NCI-H2081 treated with DMSO at 0.1 percent for 48 hours (cell line): Measurements from ENCODE around the gene LIN7B.
"Not testable (repeated sequence)": the region's sequence is repeated elsewhere in the genome, so short reads cannot be mapped to it uniquely, and the experiment has no call there.

Experiments
- DNase-seq: peaks from one replicate; lab custom pipeline; 2025; lab: John Stamatoyannopoulos, UW

The LIN7B gene, protein sequence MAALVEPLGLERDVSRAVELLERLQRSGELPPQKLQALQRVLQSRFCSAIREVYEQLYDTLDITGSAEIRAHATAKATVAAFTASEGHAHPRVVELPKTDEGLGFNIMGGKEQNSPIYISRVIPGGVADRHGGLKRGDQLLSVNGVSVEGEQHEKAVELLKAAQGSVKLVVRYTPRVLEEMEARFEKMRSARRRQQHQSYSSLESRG

DNA sequence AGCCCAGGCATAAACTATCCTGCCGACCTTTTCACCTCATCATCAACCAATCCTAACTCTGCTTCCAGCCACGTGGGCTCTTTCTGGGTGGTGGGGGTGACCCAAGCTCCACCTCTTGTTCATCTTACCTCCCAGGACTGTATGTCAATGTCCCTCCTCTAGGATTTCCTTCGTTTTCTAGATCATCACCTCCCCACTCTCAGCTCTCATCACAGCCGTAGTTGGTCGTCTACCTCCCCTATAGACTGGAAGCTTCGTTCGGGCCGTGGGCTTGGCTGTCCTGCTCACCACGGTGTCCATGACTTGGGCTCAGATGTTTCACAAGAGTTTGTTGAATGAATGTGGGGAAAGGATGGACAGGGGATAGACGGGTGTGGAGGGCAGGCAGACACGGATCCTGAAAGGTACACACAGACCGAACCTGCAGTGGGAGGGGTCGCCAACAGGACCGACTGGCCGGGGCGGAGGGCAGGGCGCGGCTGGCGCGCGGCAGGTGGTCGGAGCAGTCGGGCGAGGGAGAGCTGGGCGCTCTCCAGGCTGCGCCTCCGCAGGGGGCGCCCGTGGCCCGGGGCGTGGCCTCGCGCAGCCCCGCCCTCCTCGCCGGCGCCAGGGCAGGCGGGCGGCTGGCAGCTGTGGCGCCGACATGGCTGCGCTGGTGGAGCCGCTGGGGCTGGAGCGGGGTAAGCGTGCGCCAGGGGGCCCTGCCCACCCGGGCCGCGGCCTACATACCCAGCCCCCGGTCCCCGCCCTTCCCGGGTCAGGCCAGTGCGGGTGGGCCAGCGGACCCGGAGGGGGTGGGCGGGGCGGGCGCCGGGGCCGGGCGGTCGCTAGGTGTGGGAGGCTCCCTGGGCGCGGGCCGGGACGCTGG, at the start of gene LIN7B:
Gene LIN7B (plus strand): TSS at position 609 of the 868 bp plus-strand sequence. CDS start 35 bp downstream, at position 644.
- no peak for DNase-seq

DNA sequence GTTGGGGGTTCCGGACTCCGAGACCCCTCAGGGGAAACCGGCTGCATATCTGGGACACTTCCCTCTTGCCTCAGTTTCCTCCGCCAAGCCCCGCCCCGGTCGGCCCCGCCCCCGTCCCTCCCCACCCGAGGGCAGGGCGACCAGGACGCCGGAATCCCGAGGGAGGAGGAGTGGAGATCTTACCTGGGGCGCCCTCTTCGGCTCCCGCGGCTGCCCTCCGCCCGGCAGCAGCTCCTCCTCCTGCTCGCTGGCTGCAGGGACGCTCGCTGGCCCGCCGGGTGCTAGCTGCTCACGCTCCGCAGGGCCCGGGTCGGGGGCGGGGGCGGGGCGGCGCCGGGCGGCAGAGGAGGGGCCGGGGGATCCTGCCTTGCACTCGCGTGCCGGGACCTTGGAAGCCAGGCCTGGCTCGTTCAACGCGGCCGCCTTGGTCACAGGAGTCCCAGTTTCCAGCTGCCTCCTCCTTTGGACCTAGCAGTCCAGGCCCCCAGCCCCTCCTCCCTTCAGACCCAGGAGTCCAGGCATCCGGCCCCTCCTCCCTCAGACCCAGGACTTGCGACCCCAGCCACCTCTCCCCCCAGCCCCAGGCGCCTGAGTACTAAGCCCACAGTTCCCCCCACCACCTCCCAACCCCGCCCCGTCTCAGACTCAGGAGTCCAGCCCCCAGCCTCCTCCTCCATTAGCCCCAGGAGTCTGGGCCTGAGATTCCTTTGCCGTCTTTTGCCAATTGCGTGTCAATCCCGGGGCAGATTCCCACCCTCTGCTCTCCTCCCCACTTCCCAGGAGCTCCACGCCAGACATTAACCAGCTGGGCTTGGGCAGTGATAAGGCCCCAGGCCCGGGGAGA, 49.2 kb upstream of the LIN7B start, which contains the start of gene NTF4:
Gene NTF4 (minus strand): TSS at position 51 of the 844 bp plus-strand sequence. CDS start 2,821 bp downstream, outside the sequence.
- DNase-seq = no peak

DNA sequence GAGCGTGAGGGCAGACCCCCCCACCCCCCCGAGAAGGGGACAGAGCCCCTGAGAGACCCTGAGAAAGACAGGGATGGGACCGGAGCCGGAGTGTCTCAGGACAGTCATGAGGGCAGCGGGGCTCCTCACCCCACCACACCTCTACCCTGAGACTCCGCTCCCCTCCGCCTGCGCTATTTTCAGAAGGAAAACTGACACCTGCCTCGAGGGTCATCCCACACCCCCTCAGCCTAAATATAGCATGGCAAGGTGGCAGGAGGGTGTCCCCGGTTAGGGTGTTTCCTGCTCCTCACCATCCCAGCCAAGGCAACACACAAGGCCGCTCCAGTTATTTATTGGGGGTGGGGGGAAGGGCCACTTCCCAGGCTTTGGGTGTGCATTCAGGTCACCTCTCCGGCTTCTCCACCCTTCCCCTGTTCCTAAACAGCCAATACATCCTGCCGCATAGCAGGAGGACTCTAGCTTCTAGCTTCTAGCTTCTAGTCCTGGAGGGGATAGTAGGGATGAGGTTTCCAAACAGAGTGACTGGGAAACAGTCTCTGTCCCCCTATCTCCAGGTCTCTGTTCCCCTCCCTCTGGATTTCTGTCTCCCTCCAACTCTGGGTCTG, 48.2 kb upstream of the LIN7B start:
- DNase-seq = no peak

DNA sequence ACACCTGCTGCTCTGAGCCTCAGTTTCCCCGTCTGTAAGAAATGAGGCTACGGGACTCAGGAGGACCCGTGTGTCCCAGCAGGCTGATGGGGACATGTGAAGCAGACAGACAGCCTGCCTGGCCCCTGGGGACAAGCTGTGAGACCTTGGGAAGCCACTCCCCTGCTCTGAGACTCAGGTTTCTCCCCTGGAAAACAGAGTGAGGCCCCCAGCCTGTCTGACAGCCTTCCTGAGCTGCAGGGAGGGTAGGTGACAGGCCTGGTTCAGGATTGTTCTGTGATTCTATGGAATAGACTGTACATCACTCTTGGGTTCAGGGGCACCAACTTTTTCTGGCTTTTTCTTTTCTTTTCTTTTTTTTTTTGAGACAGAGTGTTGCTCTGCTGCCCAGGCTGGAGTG, 46.6 kb upstream of the LIN7B start:
- DNase-seq = no peak

DNA sequence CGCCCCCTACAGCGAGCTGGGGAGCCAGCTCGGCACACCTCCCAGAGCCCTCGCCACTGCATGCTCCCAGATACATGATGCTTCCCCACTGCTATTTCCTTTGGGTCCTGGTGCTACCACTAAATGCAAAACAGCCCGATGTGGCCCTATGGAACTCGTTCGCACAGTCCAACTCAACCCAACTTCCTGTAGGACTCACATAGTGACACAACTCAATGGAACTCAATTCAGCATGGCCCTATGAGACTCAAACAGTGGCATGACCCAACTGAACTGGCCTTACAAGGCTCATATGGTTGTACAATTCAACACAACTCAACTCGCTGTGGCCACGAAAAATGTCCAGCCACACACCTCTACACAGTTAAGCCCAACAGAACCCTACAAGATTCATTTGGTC, 45.1 kb upstream of the LIN7B start:
- DNase-seq = no peak

DNA sequence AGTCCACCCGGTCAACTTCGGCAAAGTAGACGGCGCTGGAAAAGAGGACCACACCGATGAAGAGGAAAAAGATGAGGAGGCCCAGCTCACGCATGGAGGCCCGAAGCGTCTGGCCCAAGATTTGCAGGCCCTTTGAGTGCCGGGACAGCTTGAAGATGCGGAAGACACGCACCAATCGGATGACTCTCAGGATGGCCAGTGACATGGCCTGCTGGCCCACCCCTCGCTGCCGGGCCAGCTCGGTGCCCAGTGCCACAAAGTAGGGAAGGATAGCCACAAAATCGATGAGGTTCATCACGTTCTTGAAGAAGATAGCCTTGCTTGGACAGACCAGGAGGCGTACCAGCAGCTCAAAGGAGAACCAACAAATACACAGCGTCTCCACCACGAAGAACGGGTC, 43.8 kb upstream of the LIN7B start:
- no peak for DNase-seq

DNA sequence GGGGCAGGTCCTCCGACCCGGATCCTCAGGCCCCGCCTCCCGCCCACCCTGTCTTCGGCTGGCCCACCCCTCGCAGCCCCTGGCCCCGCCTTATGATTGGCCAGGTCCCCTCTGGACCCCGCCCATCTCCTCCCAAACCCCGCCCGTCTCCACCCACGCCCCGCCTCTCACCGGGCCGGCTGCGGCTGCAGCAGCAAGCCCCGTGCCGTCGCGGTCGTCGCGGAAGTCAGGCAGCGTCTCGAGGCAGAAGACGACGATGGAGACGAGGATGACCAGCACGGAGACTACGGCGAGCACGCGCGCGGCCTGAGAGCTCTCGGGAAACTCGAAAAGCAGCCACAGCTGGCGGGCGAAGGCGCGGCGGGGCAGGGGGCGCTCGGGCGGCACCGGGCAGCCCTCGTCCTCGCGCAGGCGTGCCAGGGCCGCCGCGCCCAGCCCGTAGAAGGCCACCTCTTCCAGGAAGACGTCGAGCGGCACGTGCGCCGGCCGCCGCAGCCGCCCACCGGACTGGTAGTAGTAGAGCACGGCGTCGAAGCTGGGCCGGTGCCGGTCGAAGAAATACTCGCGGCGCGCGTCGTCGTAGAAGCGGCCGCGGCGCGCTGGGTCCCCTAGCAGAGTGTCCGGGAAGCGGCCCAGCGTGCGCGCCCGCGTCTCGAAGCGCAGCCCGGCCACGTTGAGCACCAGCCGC, 42.2 kb upstream of the LIN7B start:
- DNase-seq = no peak

DNA sequence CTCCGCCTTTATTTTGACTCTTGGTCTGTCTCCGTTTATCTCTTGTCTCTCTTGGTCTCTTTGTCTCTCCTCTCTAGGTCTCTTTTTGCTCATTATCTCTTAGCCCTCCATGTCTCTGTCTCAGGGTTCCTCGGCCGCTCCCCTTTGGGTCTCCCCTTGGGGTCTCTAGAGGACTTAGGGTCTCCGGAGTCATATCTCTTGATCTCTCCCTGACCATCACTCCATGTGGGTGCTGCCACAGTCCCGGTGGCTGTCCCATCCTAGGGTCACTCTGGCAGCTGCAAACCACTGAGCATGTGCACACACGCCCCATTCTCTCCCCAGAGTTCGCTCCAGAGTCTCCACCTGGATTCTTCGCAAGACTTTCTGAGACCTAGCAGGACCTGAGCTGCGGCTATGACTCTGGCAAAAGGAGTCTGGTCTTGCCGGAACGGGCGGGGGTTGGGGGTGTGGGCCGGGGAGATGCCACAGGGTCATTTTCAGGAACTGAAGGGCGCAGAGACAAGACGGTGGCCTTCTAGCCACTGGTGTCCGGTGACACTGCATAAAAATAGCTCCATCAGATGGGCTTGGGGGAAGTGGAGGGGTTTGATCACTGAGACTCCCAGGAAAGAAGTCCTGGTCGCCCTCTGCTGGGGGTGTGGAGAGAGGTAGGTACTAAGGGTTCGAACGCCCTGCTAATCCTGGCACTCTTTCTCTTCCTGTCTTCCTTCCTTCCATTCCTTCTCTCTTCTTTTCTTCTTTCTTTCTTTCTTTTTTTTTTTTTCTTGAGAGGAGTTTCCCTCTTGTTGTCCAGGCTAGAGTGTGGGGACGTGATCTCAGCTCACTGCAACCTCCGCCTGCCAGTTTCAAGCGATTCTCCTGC, 40.4 kb upstream of the LIN7B start:
- no peak for DNase-seq

DNA sequence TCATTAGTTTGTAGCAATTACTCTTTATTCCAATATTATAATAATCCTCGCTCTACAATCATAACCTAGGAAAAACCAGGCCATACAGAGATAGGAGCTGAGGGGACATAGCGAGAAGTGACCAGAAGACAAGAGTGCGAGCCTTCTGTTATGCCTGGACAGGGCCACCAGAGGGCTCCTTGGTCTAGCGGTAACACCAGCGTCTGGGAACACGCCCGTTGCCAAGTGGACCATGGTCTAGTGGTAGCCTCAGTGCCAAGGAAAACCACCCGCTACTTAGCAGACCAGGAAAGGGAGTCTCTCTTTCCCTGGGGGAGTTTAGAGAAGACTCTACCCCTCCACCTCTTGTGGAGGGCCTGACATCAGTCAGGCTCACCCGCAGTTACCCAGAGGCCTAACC, 39.3 kb upstream of the LIN7B start:
- not testable (repeated sequence) for DNase-seq

DNA sequence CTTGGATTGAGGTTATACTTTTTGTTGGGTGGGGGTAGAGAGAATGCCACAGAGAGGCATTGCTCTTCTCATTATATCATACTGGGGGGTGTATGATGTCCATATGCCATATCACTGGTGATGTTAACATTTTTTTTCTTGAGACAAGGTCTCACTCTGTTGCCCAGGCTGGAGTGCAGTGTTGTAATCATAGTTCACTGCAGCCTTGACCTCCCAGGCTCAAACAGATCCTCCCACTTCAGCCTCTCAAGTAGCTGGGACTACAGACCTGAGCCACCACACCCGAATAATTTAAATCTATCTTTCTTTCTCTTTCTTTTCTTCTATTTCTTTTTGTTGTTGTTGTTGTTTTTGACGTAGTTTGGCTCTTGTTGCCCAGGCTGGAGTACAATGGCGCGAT, 33.8 kb upstream of the LIN7B start:
- DNase-seq = no peak

DNA sequence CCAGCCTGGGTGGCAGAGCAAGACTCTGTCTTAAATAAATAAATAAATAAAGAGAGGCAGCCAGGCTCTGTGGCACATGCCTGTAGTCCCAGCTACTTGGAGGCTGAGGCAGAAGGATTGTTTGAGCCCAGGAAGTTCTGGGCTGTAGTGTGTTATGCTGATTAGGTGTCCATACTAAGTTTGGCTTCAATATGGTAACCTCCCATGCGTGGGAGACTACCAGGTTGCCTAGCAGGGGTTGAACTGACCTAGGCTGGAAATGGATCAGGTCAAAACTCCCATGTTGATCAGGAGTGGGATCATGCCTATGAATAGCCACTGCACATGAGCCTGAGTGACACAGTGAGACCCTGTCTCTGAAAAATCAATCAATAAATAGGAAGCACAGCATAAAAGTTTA, 32.9 kb upstream of the LIN7B start:
- no peak for DNase-seq

DNA sequence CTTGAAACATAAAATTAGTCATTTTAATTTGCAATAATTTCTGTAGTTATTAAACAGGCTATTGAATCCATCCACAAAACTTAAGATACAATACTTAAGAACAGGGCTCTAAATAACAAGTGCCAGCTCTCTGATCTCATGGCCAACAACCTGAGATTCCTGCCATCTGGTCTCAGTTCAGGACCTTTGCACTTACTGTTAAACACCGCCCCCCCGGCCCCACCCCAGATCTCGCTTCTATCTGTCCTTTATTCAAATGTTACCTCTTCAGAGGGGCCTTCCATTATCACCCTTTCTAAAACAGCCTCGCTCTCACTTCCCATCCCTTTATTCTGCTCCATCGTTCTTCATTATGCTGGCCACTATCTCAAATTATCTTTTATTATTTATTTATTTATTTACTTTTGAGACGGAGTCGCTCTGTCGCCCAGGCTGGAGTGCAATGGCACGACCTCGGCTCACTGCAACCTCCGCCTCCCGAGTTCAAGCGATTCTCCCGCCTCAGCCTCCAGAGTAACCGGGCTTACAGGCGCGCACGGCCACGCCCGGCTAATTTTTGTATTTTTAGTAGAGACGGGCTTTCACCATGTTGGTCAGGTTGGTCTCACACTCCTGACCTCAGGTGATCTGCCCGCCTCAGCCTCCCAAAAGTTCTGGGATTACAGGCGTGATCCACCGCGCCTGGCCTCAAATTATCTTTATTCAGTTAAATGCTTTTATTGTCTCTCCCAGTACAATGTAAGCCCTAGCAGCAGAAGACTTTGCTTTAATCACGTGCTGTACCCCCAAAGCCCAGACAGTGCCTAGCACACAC, 29.8 kb upstream of the LIN7B start:
- no peak for DNase-seq

DNA sequence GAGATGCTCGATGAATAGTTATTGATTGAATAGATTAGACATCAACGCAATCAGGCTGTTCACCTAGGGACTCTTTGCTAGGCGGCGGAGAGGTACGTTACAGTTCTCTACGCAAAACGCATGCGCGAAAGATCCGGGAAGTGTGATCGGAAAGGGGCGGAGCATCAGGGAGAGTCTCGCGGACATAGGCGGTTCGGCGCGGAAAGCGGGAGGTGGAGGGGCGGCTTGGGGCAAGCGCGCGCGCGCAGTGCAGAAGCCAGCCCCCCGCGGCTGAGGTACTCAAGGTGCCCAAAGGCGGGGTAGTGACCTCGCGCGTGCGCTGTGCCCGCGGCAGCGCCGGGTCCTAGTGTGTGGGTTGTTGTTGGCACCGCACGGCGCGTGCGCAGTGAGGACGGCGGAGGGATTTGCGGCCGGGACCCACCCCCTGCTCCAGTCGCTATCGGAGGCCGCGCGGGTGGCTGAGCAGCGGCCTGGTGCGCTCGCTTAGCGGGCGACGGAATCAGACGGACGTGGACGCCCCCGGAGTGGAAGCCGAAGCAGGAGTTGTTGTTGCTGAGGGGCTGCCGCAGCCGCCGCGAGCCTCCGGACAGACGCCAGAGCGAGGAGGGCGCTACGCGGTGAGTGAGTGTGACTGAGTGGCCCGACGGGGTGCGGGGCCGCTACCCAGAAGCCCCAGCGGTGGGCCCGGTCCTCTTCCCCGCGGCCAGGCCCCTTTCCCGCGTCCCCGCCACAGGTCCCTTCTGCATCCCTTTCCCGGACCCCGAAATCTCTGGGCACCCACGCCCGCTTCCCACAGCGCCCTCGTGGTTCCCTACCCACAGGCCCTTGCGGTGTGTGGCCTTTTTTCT, 28.9 kb upstream of the LIN7B start, which contains the start of gene SNRNP70:
Gene SNRNP70 (plus strand): TSS at position 432 of the 848 bp plus-strand sequence. CDS start 964 bp downstream, outside the sequence.
- DNase-seq = peak; percentile 95

DNA sequence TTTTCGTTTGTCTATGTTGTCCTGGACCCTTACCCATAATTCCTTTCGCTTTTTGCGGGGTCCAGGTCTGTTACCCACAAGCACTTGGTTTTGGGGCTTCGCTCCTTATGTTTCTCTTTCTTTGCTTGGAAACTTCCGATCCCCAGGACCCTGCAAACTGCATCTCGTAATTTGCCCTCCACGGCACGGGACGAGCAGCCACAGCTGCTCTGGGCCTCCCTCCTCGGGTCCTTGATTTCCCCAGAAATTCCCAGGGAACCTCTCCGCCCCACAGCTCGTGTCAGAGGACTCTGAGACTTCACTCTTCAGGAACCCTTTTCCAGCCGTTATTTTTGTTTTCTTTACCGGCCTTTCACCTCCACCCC, 28.3 kb upstream of the LIN7B start:
- no peak for DNase-seq

DNA sequence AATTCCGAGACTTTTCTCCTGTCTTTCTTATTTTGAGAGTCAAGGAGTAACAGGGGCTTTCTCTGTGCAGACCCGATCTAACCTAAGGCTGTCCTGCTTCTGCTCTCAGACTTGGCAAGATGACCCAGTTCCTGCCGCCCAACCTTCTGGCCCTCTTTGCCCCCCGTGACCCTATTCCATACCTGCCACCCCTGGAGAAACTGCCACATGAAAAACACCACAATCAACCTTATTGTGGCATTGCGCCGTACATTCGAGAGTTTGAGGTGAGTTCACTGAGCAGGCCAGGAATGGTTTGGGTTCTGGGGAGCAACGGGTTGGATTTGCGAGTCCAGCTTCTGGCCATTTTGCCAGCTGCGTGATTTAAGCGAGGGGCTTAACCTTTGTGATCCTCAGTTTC, 27.9 kb upstream of the LIN7B start:
- no peak for DNase-seq

DNA sequence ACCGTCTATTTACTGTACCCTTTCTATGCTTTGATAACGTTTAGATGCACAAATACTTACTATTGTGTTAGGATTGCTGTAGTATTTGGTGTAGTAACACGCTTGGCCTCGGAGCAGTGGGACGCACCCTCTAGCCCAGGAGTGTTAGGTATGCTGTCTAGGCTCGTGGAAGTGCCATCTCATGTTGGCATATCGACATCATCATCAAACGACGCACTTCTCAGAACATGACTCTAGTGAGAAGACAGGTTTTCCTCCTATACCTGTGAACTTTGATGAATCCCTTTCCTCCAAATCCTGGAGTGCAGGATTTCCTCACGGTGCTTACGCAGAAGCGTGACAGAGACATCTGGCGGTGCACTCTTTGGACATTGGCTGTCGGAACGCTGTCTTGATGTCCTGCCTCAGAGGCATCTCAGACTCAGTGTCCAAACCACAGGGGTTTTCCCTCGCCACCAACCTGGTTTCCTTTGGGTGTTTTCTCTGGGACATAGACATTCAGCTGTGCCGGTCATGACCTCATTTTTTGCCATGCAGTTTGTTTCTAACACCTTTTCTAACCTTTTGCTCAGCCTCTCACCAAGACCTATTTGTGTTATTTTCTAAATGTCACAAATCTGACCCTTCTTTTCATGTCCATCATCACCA, 22.7 kb upstream of the LIN7B start:
- no peak for DNase-seq

DNA sequence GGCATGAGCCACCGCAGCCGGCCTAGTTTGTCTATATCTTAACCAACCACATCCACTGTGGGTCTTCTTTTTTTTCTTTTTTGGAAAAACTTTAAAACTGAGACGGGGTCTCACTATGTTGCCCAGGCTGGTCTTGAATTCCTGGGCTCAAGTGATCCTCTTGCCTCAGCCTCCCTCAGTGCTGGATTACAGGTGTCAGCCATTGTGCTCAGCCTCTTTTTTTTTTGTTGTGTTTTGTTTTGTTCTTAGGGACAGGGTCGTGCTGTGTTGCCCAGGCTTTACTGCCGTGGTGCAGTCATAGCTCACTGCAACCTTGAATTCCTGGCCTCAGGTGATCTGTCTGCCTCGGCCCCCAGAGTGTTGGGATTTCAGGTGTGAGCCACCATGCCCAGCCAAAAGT, 21.5 kb upstream of the LIN7B start:
- no peak for DNase-seq
